ENCODE results near the gene CAPN15. TPM values are rescaled to one million over a fixed set of nuclear protein-coding genes. Genes with fewer than 3 reads are reported as not detected.
A peak's percentile ranks its signal among the peaks of the same experiment; 100 is the strongest.

Gene CAPN15
- polyA plus RNA-seq, 1 of the 3 experiments (the other 2 are of a cell fraction): 22.9 TPM

DNA sequence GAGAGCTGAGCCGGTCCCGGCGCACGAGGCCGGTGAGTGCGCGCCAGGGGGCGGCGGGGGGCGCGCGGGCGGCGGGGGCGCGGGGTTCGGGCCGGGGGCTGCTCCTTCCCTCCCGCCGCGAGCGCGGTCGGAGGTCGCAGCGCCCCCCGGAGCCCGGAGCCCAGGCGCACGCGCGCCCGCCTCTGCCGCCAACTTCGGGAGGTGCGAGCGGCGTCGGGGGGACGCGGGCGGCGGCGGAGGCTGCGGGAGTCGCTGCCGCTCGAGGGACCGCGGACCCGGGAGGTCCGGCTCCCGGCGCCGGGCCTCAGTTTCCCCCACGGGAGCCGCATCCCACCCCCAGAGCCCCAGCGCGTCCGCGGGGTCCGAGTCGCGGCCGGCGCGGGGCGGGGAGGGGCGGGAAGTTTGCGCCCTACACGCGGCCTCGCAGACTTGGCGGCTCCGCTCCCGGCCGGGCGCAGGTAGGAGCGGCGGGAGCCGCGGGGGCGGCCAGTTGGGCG is 32.7 kb downstream of the CAPN15 start, which contains the start of gene PRR35:
PRR35 (plus strand) TSS at position 191 of the 497 bp plus-strand sequence. CDS start 2,901 bp downstream, outside the sequence.
- no peaks in the 10 kb centered on the region for H3K9me3 ChIP-seq
- no peaks in the 10 kb centered on the region for H4K20me1 ChIP-seq (ENCODE audit: insufficient read depth)
- ChIA-PET POLR2A (no interaction called here), CTCF (interaction anchor here (1.2 to 1.5 kb wide), 2 partner anchors 13 to 30 kb away, joined by 3 read pairs; no protein-coding TSS in a partner anchor)
- peaks cover 0 to 20% of the 10 kb centered on the region in 2 experiments; a peak in 1 of 4 replicates for H3K4me1 ChIP-seq (ENCODE audit: control insufficient read depth in 1 of 2, insufficient read depth in 2 of 2, low read depth in 1 of 2, low read length in 1 of 2)
- no peak within 1 kb of the TSS for H3K9ac ChIP-seq
- no peaks in the 10 kb centered on the region for H3K36me3 ChIP-seq (replicated peaks in 1 of 2; ENCODE audit: control insufficient read depth in 1 of 2, insufficient read depth in 2 of 2, low read length in 1 of 2)
- H2AFZ ChIP-seq (ENCODE audit: low read depth): no peak within 1 kb of the TSS
- H3K79me2 ChIP-seq (ENCODE audit: insufficient read depth): no peaks in the 10 kb centered on the region
- H3K9me2 ChIP-seq: no peaks in the 10 kb centered on the region
- H3K4me3 ChIP-seq (ENCODE audit: low read depth in 2 of 2, low read length in 1 of 2): no peak within 1 kb of the TSS
- H3K27me3 ChIP-seq (ENCODE audit: insufficient read depth): peaks cover 27% of the 10 kb centered on the region
- H3K4me2 ChIP-seq: no peak within 1 kb of the TSS
- H3K27ac ChIP-seq (ENCODE audit: low read depth in 2 of 2, low read length in 1 of 2): no peak within 1 kb of the TSS
- TF ChIP-seq, protein P1, sequence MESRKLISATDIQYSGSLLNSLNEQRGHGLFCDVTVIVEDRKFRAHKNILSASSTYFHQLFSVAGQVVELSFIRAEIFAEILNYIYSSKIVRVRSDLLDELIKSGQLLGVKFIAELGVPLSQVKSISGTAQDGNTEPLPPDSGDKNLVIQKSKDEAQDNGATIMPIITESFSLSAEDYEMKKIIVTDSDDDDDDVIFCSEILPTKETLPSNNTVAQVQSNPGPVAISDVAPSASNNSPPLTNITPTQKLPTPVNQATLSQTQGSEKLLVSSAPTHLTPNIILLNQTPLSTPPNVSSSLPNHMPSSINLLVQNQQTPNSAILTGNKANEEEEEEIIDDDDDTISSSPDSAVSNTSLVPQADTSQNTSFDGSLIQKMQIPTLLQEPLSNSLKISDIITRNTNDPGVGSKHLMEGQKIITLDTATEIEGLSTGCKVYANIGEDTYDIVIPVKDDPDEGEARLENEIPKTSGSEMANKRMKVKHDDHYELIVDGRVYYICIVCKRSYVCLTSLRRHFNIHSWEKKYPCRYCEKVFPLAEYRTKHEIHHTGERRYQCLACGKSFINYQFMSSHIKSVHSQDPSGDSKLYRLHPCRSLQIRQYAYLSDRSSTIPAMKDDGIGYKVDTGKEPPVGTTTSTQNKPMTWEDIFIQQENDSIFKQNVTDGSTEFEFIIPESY (IDR thresholded peaks at IDR 0.05; ENCODE audit: borderline replicate concordance, low read depth): no peak
- no peak for TF ChIP-seq ELF1 (IDR thresholded peaks at IDR 0.05)
- TF ChIP-seq, protein P2, sequence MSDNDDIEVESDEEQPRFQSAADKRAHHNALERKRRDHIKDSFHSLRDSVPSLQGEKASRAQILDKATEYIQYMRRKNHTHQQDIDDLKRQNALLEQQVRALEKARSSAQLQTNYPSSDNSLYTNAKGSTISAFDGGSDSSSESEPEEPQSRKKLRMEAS (IDR thresholded peaks at IDR 0.05; ENCODE audit: low read depth): no peak
- no peak for TF ChIP-seq GABPA (IDR thresholded peaks at IDR 0.05; ENCODE audit: low read depth)
- no peak for TF ChIP-seq TEAD4 (IDR thresholded peaks at IDR 0.05; ENCODE audit: borderline replicate concordance, insufficient read depth)
- no peak for TF ChIP-seq MXI1 (IDR thresholded peaks at IDR 0.05; ENCODE audit: low read depth, low read length)
- TF ChIP-seq IRF3 (IDR thresholded peaks at IDR 0.05; ENCODE audit: low read depth, low read length): no peak
- TF ChIP-seq FOXM1 (IDR thresholded peaks at IDR 0.05; ENCODE audit: low read depth): no peak
- TF ChIP-seq FOSL2 (IDR thresholded peaks at IDR 0.05; ENCODE audit: borderline replicate concordance, low read depth): no peak
- TF ChIP-seq TCF12 (IDR thresholded peaks at IDR 0.05): no peak
- peak; percentile 64 for DNase-seq
- WGBS (ENCODE audit: low lambda C conversion rate): no CpG with 5 or more reads among the region's 84 CpGs
- H3F3A ChIP-seq (replicated peaks; ENCODE audit: insufficient read depth): no peaks in the 10 kb centered on the region

GRCh38 chr16:560701-561412 is 33.3 kb downstream of the CAPN15 start:
- H3K36me3 ChIP-seq (replicated peaks in 1 of 2; ENCODE audit: control insufficient read depth in 1 of 2, insufficient read depth in 2 of 2, low read length in 1 of 2): no peaks in the 10 kb centered on the region
- POLR2A ChIA-PET: no interaction called here
- peaks cover under 1 to 20% of the 10 kb centered on the region in 2 experiments; a peak in 1 of 4 replicates for H3K4me1 ChIP-seq (ENCODE audit: control insufficient read depth in 1 of 2, insufficient read depth in 2 of 2, low read depth in 1 of 2, low read length in 1 of 2)
- TF ChIP-seq TEAD4 (IDR thresholded peaks at IDR 0.05; ENCODE audit: borderline replicate concordance, insufficient read depth): no peak
- TF ChIP-seq, protein P3, sequence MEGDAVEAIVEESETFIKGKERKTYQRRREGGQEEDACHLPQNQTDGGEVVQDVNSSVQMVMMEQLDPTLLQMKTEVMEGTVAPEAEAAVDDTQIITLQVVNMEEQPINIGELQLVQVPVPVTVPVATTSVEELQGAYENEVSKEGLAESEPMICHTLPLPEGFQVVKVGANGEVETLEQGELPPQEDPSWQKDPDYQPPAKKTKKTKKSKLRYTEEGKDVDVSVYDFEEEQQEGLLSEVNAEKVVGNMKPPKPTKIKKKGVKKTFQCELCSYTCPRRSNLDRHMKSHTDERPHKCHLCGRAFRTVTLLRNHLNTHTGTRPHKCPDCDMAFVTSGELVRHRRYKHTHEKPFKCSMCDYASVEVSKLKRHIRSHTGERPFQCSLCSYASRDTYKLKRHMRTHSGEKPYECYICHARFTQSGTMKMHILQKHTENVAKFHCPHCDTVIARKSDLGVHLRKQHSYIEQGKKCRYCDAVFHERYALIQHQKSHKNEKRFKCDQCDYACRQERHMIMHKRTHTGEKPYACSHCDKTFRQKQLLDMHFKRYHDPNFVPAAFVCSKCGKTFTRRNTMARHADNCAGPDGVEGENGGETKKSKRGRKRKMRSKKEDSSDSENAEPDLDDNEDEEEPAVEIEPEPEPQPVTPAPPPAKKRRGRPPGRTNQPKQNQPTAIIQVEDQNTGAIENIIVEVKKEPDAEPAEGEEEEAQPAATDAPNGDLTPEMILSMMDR (IDR thresholded peaks at IDR 0.05): no peak
- TF ChIP-seq TCF12 (IDR thresholded peaks at IDR 0.05): no peak
- TF ChIP-seq, protein P4, sequence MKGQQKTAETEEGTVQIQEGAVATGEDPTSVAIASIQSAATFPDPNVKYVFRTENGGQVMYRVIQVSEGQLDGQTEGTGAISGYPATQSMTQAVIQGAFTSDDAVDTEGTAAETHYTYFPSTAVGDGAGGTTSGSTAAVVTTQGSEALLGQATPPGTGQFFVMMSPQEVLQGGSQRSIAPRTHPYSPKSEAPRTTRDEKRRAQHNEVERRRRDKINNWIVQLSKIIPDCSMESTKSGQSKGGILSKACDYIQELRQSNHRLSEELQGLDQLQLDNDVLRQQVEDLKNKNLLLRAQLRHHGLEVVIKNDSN (IDR thresholded peaks at IDR 0.05; ENCODE audit: borderline replicate concordance, low read depth): no peak
- TF ChIP-seq, protein P2 (IDR thresholded peaks at IDR 0.05; ENCODE audit: low read depth): no peak
- TF ChIP-seq YY1 (IDR thresholded peaks at IDR 0.05; ENCODE audit: low read depth): no peak
- no peak for TF ChIP-seq EZH2phosphoT487 (IDR thresholded peaks at IDR 0.05; ENCODE audit: borderline replicate concordance, low read depth)
- TF ChIP-seq IRF3 (IDR thresholded peaks at IDR 0.05; ENCODE audit: low read depth, low read length): no peak
- TF ChIP-seq RXRA (IDR thresholded peaks at IDR 0.05; ENCODE audit: borderline replicate concordance, low read depth): no peak
- no peak for TF ChIP-seq RFX5 (IDR thresholded peaks at IDR 0.05; ENCODE audit: low read length)
- no peak overlapping the region for H3K27ac ChIP-seq (ENCODE audit: low read depth in 2 of 2, low read length in 1 of 2)
- H4K20me1 ChIP-seq (ENCODE audit: insufficient read depth): no peaks in the 10 kb centered on the region
- no peaks in the 10 kb centered on the region for H3K79me2 ChIP-seq (ENCODE audit: insufficient read depth)
- peaks cover 27% of the 10 kb centered on the region for H3K27me3 ChIP-seq (ENCODE audit: insufficient read depth)
- no peak overlapping the region for H3K9ac ChIP-seq
- H3K9me3 ChIP-seq: no peaks in the 10 kb centered on the region
- peak; percentile 60 for DNase-seq
- H3K4me3 ChIP-seq (ENCODE audit: low read depth in 2 of 2, low read length in 1 of 2): no peak overlapping the region
- H3K4me2 ChIP-seq: no peak overlapping the region
- WGBS (ENCODE audit: low lambda C conversion rate): 0% methylated on average over 2 of the region's 54 CpGs
- H3K9me2 ChIP-seq: no peaks in the 10 kb centered on the region
- H3F3A ChIP-seq (replicated peaks; ENCODE audit: insufficient read depth): no peaks in the 10 kb centered on the region
- CTCF ChIA-PET: interaction anchor here (0.6 to 1.2 kb wide), 3 partner anchors 14 to 27 kb away, joined by 3 read pairs; no protein-coding TSS in a partner anchor
- H2AFZ ChIP-seq (ENCODE audit: low read depth): no peak overlapping the region

Data from SK-N-SH (cell line).